IMR-90 (cell line): ENCODE measurements around the gene ESR2. TPM values are rescaled to one million over a fixed set of nuclear protein-coding genes. Genes with fewer than 3 reads are reported as not detected.

ENCODE experiments used
- ATAC-seq: fragments of 200-7000 bp; cut with Tn5 transposase; 2 replicates; pipeline ENCODE4 v1.9.1; 2020; ENCODE audit warnings: low read depth, mild to moderate bottlenecking, moderate library complexity
- BruUV-seq: library from RNA; stranded (reverse); fragments of 400-500 nt; replicated peaks from 2 replicates; lab custom pipeline; 2021; lab: Mats Ljungman, UMichigan
- CTCF ChIA-PET: fragments of 300-600 bp; formaldehyde crosslinking; extraction: SDS; loops from one replicate; lab custom pipeline; 2021; ENCODE audit warnings: antibody characterized with exemption; lab: Yijun Ruan, JAX
- POLR2A ChIA-PET: fragments of 300-600 bp; sonication (Branson Sonifier 250); formaldehyde crosslinking; loops from one replicate; lab custom pipeline; 2022; ENCODE audit warnings: antibody characterized with exemption; ENCODE audit not compliant: unreplicated experiment; lab: Charles Lee
- DNase-seq: peaks from one replicate; pipeline ENCODE4 v3.0.0; 2013
- H2AFZ ChIP-seq: replicated peaks from 2 replicates; pipeline ENCODE3; 2013; ENCODE audit warnings: low read length, mild to moderate bottlenecking; ENCODE audit not compliant: poor library complexity
- H2AK5ac ChIP-seq: 2 replicates; pipeline ENCODE4 v1.6.1; 2013; ENCODE audit warnings: low read depth, low read length, inconsistent platforms
- H2AK9ac ChIP-seq: replicated peaks from 2 replicates; pipeline ENCODE3; 2013; ENCODE audit warnings: mild to moderate bottlenecking, low read depth, low read length, moderate library complexity; ENCODE audit not compliant: poor library complexity
- H2BK120ac ChIP-seq: 2 replicates; pipeline ENCODE4 v1.6.1; 2013; ENCODE audit warnings: low read depth, low read length, inconsistent platforms
- H2BK15ac ChIP-seq: 3 replicates; pipeline ENCODE4 v1.6.1; 2013; ENCODE audit warnings: low read depth, low read length, inconsistent platforms
- H2BK20ac ChIP-seq: 2 replicates; pipeline ENCODE4 v1.6.1; 2013; ENCODE audit warnings: low read depth, mild to moderate bottlenecking, inconsistent platforms, low read length, moderate library complexity
- H2BK5ac ChIP-seq: 2 replicates; pipeline ENCODE4 v1.6.1; 2013; ENCODE audit warnings: mild to moderate bottlenecking, low read depth, low read length, inconsistent platforms; ENCODE audit not compliant: poor library complexity, severe bottlenecking
- H3K14ac ChIP-seq: replicated peaks from 2 replicates; pipeline ENCODE4 v1.6.1; 2013; ENCODE audit warnings: low read depth, low read length, inconsistent platforms
- H3K18ac ChIP-seq: 2 replicates; pipeline ENCODE4 v1.6.1; 2013; ENCODE audit warnings: low read depth, low read length, control low read depth
- H3K23ac ChIP-seq: 2 replicates; pipeline ENCODE4 v1.6.1; 2013; ENCODE audit warnings: low read depth, low read length, inconsistent platforms
- H3K27ac ChIP-seq: 2 replicates; pipeline ENCODE4 v1.5.1; 2013; ENCODE audit warnings: mild to moderate bottlenecking, control low read depth, low read length; ENCODE audit not compliant: insufficient read depth
- H3K27me3 ChIP-seq: 2 replicates; pipeline ENCODE4 v1.6.1; 2013; ENCODE audit warnings: low read length; ENCODE audit not compliant: control insufficient read depth, insufficient read depth
- H3K36me3 ChIP-seq: 2 replicates; pipeline ENCODE4 v1.6.1; 2013; ENCODE audit warnings: low read length, mixed read lengths; ENCODE audit not compliant: control insufficient read depth, insufficient read depth
- H3K4ac ChIP-seq: 2 replicates; pipeline ENCODE4 v1.6.1; 2013; ENCODE audit warnings: low read depth, low read length, inconsistent platforms
- H3K4me1 ChIP-seq: 2 replicates; pipeline ENCODE4 v1.6.1; 2013; ENCODE audit warnings: low read length, mixed read lengths; ENCODE audit not compliant: control insufficient read depth, insufficient read depth
- H3K4me2 ChIP-seq: 2 replicates; pipeline ENCODE4 v1.6.1; 2013; ENCODE audit warnings: low read depth, mild to moderate bottlenecking, control low read depth, low read length, moderate library complexity
- H3K4me3 ChIP-seq: 2 replicates; pipeline ENCODE4 v1.5.1; 2013; ENCODE audit warnings: low read depth, mild to moderate bottlenecking, control low read depth, low read length, moderate library complexity; ENCODE audit not compliant: insufficient read depth
- H3K56ac ChIP-seq: 2 replicates; pipeline ENCODE4 v1.6.1; 2013; ENCODE audit warnings: low read length, inconsistent platforms; ENCODE audit not compliant: insufficient read depth; ENCODE audit errors: extremely low read depth
- H3K79me1 ChIP-seq, 2 experiments: 2 replicates each; pipeline ENCODE4 v1.6.1; 2013; ENCODE audit warnings: low read length in 2 of 2, inconsistent platforms in 1 of 2, low read depth in 1 of 2
- H3K9ac ChIP-seq: 2 replicates; pipeline ENCODE4 v1.6.1; 2013; ENCODE audit warnings: low read depth, low read length, control low read depth
- H3K9me1 ChIP-seq: 2 replicates; pipeline ENCODE4 v1.6.1; 2013; ENCODE audit warnings: low read length, inconsistent platforms; ENCODE audit not compliant: insufficient read depth
- H3K9me3 ChIP-seq: 2 replicates; pipeline ENCODE4 v1.6.1; 2013; ENCODE audit warnings: low read length; ENCODE audit not compliant: control insufficient read depth, insufficient read depth
- H4K20me1 ChIP-seq: 2 replicates; pipeline ENCODE4 v1.6.1; 2013; ENCODE audit warnings: low read length, inconsistent platforms; ENCODE audit not compliant: insufficient read depth
- H4K5ac ChIP-seq: 2 replicates; pipeline ENCODE4 v1.6.1; 2013; ENCODE audit warnings: mild to moderate bottlenecking, low read depth, low read length, control low read depth
- H4K8ac ChIP-seq, 2 experiments: 2 replicates each; pipeline ENCODE4 v1.6.1; 2013; ENCODE audit warnings: low read depth in 2 of 2, low read length in 2 of 2, control low read depth in 1 of 2, inconsistent platforms in 1 of 2
- H4K91ac ChIP-seq: 2 replicates; pipeline ENCODE4 v1.6.1; 2013; ENCODE audit warnings: low read depth, low read length, inconsistent platforms; ENCODE audit not compliant: insufficient read depth
- BHLHE40 ChIP-seq: fragments of 150-350 bp; IDR thresholded peaks from 2 replicates; pipeline ENCODE4 v1.6.1; 2016; ENCODE audit warnings: mild to moderate bottlenecking, low read depth, low read length
- CEBPB ChIP-seq: IDR thresholded peaks from 2 replicates; pipeline ENCODE4 v1.6.1; 2012; ENCODE audit warnings: low read depth, low read length, improper control_type of control experiment
- CHD1 ChIP-seq: IDR thresholded peaks from 2 replicates; pipeline ENCODE4 v1.6.1; 2012; ENCODE audit warnings: low read depth, low read length, improper control_type of control experiment
- CTCF ChIP-seq: conservative IDR thresholded peaks from 2 replicates; pipeline ENCODE4 v1.5.1; 2012; ENCODE audit warnings: mild to moderate bottlenecking, low read depth, low read length, improper control_type of control experiment
- ELK1 ChIP-seq: fragments of 150-350 bp; IDR thresholded peaks from 2 replicates; pipeline ENCODE4 v1.6.1; 2016; ENCODE audit warnings: low read depth, mild to moderate bottlenecking, low read length, moderate library complexity, borderline replicate concordance
- FOS ChIP-seq: fragments of 150-350 bp; IDR thresholded peaks from 2 replicates; pipeline ENCODE4 v1.6.1; 2016; ENCODE audit warnings: low read depth, low read length
- MAFK ChIP-seq: IDR thresholded peaks from 2 replicates; pipeline ENCODE4 v1.6.1; 2012; ENCODE audit warnings: low read depth, low read length, improper control_type of control experiment
- NFE2L2 ChIP-seq: fragments of 150-350 bp; IDR thresholded peaks from 2 replicates; pipeline ENCODE4 v1.6.1; 2016; ENCODE audit warnings: low read depth, mild to moderate bottlenecking, low read length
- POLR2A ChIP-seq: IDR thresholded peaks from 2 replicates; pipeline ENCODE4 v1.6.1; 2012; ENCODE audit warnings: mild to moderate bottlenecking, low read depth, low read length
- RAD21 ChIP-seq: IDR thresholded peaks from 2 replicates; pipeline ENCODE4 v1.6.1; 2012; ENCODE audit warnings: low read length, improper control_type of control experiment
- RFX5 ChIP-seq: IDR thresholded peaks from 2 replicates; pipeline ENCODE4 v1.8.0; 2012; ENCODE audit warnings: low read depth, mild to moderate bottlenecking, low read length, moderate library complexity
- SMC3 ChIP-seq: fragments of 150-350 bp; IDR thresholded peaks from 2 replicates; pipeline ENCODE4 v1.6.1; 2016; ENCODE audit warnings: low read depth, mild to moderate bottlenecking, antibody characterized with exemption, low read length, moderate library complexity
- WGBS, 2 experiments: methylation state at CpG; one replicate each; pipeline versions ENCODE4 v1.1.5 to v1.1.7; 2013; ENCODE audit warnings: missing lambda C conversion rate in 2 of 2; ENCODE audit not compliant: insufficient read length in 1 of 2; ENCODE audit errors: extremely low coverage in 2 of 2; 5-methylcytosine and 5-hydroxymethylcytosine counted together
- dilution Hi-C: fragments of 300-500 bp; cut with HindIII; formaldehyde crosslinking; loops from one replicate; pipeline ENCODE4 v1.14.3; 2018; ENCODE audit warnings: low sequenced_read_pairs; ENCODE audit not compliant: unreplicated experiment
- in situ Hi-C: fragments of 300-500 bp; cut with MboI; formaldehyde crosslinking; loops from 3 replicates; pipeline ENCODE4 v1.14.3; 2019; ENCODE audit warnings: low sequenced_read_pairs, inconsistent platforms, mixed read lengths
- intact Hi-C: fragments of 100-400 bp; cut with micrococcal nuclease; formaldehyde crosslinking; loops from 2 replicates; pipeline ENCODE4 v1.10.0; 2022
- polyA plus RNA-seq, 3 experiments: library from polyadenylated mRNA; depleted of rRNA; stranded (reverse); fragments of >200 nt; gene quantifications; 2 replicates each; pipeline ENCODE4 v1.2.3, GENCODE V29; 2012; ENCODE audit warnings: low replicate concordance in 1 of 3
- total RNA-seq: library from RNA; depleted of rRNA; stranded (reverse); fragments of >200 nt; gene quantifications from 2 replicates; pipeline ENCODE4 v1.2.3, GENCODE V29; 2012
- TF ChIP-seq, protein P1 (sequence below): fragments of 150-350 bp; IDR thresholded peaks from 2 replicates; pipeline ENCODE4 v1.6.1; 2017; ENCODE audit warnings: mild to moderate bottlenecking, antibody characterized with exemption, low read length, low read depth

The ESR2 gene
- total and polyA plus RNA-seq, 2 of the 4 experiments (the other 2 are of a cell fraction) = under 0.01 to 0.03 TPM

DNA sequence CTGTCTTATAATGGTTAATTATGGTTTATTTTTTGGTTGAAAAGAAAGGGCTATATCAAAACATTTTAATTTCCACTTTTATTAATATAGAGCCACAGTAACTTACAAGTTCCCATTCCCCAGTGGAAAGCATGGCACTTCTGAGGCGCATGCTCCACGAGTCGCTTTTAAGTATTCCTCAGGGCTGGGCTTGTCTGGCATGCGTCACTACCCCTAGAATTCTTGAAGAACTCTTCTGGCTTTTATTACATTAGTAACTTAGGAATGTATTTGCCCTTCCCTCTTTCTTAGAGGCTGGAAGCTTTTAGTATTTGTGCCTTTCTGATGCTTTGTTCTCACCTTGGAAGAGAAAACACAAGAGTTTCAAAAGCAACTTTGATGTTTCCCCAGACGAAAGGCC, 81.1 kb downstream of the ESR2 start:
- no peak overlapping the region for H3K4me2 ChIP-seq
- H3K4me3 ChIP-seq = no peak overlapping the region
- peak; percentile 20 for DNase-seq
- no peak overlapping the region for H3K4ac ChIP-seq
- H4K91ac ChIP-seq = no peak overlapping the region
- H3K4me1 ChIP-seq = peaks cover 9% of the 10 kb centered on the region; the same call in 1 of the 2 replicates
- dilution Hi-C loops = no loop called here
- no peak overlapping the region for H3K56ac ChIP-seq
- H3K27me3 ChIP-seq = no peaks in the 10 kb centered on the region
- TF ChIP-seq MAFK (no peak), CTCF (no peak), BHLHE40 (no peak), POLR2A (no peak), ELK1 (no peak), CEBPB (no peak), CHD1 (no peak), FOS (no peak), SMC3 (no peak), NFE2L2 (no peak), RFX5 (no peak), RAD21 (no peak)
- TF ChIP-seq, protein P1, sequence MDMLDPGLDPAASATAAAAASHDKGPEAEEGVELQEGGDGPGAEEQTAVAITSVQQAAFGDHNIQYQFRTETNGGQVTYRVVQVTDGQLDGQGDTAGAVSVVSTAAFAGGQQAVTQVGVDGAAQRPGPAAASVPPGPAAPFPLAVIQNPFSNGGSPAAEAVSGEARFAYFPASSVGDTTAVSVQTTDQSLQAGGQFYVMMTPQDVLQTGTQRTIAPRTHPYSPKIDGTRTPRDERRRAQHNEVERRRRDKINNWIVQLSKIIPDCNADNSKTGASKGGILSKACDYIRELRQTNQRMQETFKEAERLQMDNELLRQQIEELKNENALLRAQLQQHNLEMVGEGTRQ = no peak
- ATAC-seq = no peak
- H2AK9ac ChIP-seq = no peak overlapping the region
- no peak overlapping the region for H4K5ac ChIP-seq
- no peak overlapping the region for H4K8ac ChIP-seq
- no peak overlapping the region for H2BK5ac ChIP-seq
- BruUV-seq = no TSS peak
- H4K20me1 ChIP-seq = no peaks in the 10 kb centered on the region
- no CpG with 5 or more reads among the region's 5 CpGs for WGBS, 2 experiments
- no peak overlapping the region for H3K9ac ChIP-seq
- H3K18ac ChIP-seq = no peak overlapping the region
- H2BK120ac ChIP-seq = no peak overlapping the region
- intact Hi-C loops = no loop called here
- no peak overlapping the region for H3K14ac ChIP-seq
- H3K9me3 ChIP-seq = no peaks in the 10 kb centered on the region
- H2AK5ac ChIP-seq = no peak overlapping the region
- in situ Hi-C loops = no loop called here
- no peak overlapping the region for H2BK20ac ChIP-seq
- no peak overlapping the region for H3K23ac ChIP-seq
- POLR2A ChIA-PET = no interaction called here
- H2AFZ ChIP-seq = no peak overlapping the region
- H3K9me1 ChIP-seq = 0 out of 2 replicates have a peak, but pooled peaks cover 8% of the 10 kb centered on the region
- CTCF ChIA-PET = interaction anchor here (1.3 kb wide), 1 partner anchor 16 kb away, joined by 3 read pairs; no protein-coding TSS in a partner anchor
- H3K79me1 ChIP-seq = no peaks in the 10 kb centered on the region
- no peak overlapping the region for H2BK15ac ChIP-seq
- peaks cover 10% of the 10 kb centered on the region; the same call in 1 of the 2 replicates for H3K36me3 ChIP-seq
- no peak overlapping the region for H3K27ac ChIP-seq
